Activated naive CD8-positive, alpha-beta T cell treated with anti-CD3 and anti-CD28 coated beads, Interleukin-2, amount 50 U/mL, for 16 hours (primary cell): ENCODE data around the gene HTR3A.
"Not testable (repeated sequence)": the region's sequence is repeated elsewhere in the genome, so short reads cannot be mapped to it uniquely, and the experiment has no call there.

Experiments used
- DNase-seq: peaks from one replicate; pipeline ENCODE4 v3.0.0-alpha.2; 2020; ENCODE audit warnings: low read depth, low spot score

The HTR3A gene

GRCh38 chr11:113974741-113975470 lies at the start of gene HTR3A:
Gene HTR3A, plus strand, starts transcription at chr11:113975108. Its CDS starts 218 bp downstream, at chr11:113975326.
- no peak for DNase-seq

GRCh38 chr11:113926273-113927197 lies 48.4 kb upstream of the HTR3A start:
- no peak for DNase-seq

- no peak for DNase-seq
These were observed 46.6 kb upstream of the HTR3A start for GRCh38 chr11:113928311-113928710.

- DNase-seq: no peak
These were observed 42.1 kb upstream of the HTR3A start for GRCh38 chr11:113932788-113933187.

GRCh38 chr11:113934193-113934592 lies 40.7 kb upstream of the HTR3A start:
- not testable (repeated sequence) for DNase-seq

- DNase-seq: no peak
These were observed 40.1 kb upstream of the HTR3A start for GRCh38 chr11:113934761-113935160.

- DNase-seq: no peak
These were observed 39.0 kb upstream of the HTR3A start for GRCh38 chr11:113935858-113936257.

GRCh38 chr11:113937918-113938317 lies 37.0 kb upstream of the HTR3A start:
- no peak for DNase-seq

GRCh38 chr11:113942256-113942655 lies 32.7 kb upstream of the HTR3A start:
- DNase-seq: no peak

GRCh38 chr11:113946162-113946561 lies 28.7 kb upstream of the HTR3A start:
- not testable (repeated sequence) for DNase-seq

- no peak for DNase-seq
These were observed 26.9 kb upstream of the HTR3A start for GRCh38 chr11:113947994-113948393.

- DNase-seq: no peak
These were observed 25.0 kb upstream of the HTR3A start for GRCh38 chr11:113949891-113950290.

- DNase-seq: no peak
These were observed 23.4 kb upstream of the HTR3A start for GRCh38 chr11:113951537-113951936.

GRCh38 chr11:113952070-113952469 lies 22.8 kb upstream of the HTR3A start:
- DNase-seq: no peak

GRCh38 chr11:113952588-113952987 lies 22.3 kb upstream of the HTR3A start:
- DNase-seq: no peak

- DNase-seq: no peak
These were observed 20.7 kb upstream of the HTR3A start for GRCh38 chr11:113954235-113954634.

GRCh38 chr11:113956986-113957385 lies 17.9 kb upstream of the HTR3A start:
- no peak for DNase-seq

GRCh38 chr11:113960702-113961330 lies 14.1 kb upstream of the HTR3A start:
- no peak for DNase-seq

GRCh38 chr11:113967361-113967760 lies 7.5 kb upstream of the HTR3A start:
- DNase-seq: no peak

GRCh38 chr11:113971506-113972195 lies 3.3 kb upstream of the HTR3A start:
- no peak for DNase-seq

- no peak for DNase-seq
These were observed 2.2 kb downstream of the HTR3A start for GRCh38 chr11:113977071-113977490.

- DNase-seq: no peak
These were observed 2.8 kb downstream of the HTR3A start for GRCh38 chr11:113977701-113978100.
